NB4 (cell line): ENCODE results near the gene BBC3.
A peak's percentile ranks its signal among the peaks of the same experiment; 100 is the strongest.
"Not testable (repeated sequence)": the region's sequence is repeated elsewhere in the genome, so short reads cannot be mapped to it uniquely, and the experiment has no call there.

ENCODE experiments used
- DNase-seq: peaks from one replicate; pipeline ENCODE4 v3.0.0; 2010; ENCODE audit warnings: low read depth
- H3K4me3 ChIP-seq: one replicate; pipeline ENCODE4 v1.5.1; 2011; ENCODE audit warnings: mild to moderate bottlenecking, low read depth, low read length, moderate library complexity
- CTCF ChIP-seq: IDR thresholded peaks from one replicate; pipeline ENCODE4 v1.5.1; 2012; ENCODE audit warnings: low read depth, low read length
- MAX ChIP-seq: IDR thresholded peaks from 2 replicates; pipeline ENCODE4 v1.6.1; 2011; ENCODE audit warnings: low read depth, low read length
- MYC ChIP-seq: IDR thresholded peaks from 2 replicates; pipeline ENCODE4 v1.6.1; 2011; ENCODE audit warnings: low read depth, low read length
- POLR2A ChIP-seq: IDR thresholded peaks from 2 replicates; pipeline ENCODE4 v1.6.1; 2011; ENCODE audit warnings: mild to moderate bottlenecking; ENCODE audit not compliant: insufficient read length; ENCODE audit errors: extremely low read depth

BBC3 gene

GRCh38 chr19:47230921-47231214 lies at the start of gene BBC3:
BBC3 (minus strand) TSS chr19:47231199; CDS start chr19:47228431, 2,768 bp downstream.
- no peak for DNase-seq
- TF ChIP-seq MYC (no peak; the same call in 1 of the 2 replicates), CTCF (no peak), POLR2A (peak; percentile 78)
- peak within 1 kb of the TSS; percentile 63 for H3K4me3 ChIP-seq

DNA sequence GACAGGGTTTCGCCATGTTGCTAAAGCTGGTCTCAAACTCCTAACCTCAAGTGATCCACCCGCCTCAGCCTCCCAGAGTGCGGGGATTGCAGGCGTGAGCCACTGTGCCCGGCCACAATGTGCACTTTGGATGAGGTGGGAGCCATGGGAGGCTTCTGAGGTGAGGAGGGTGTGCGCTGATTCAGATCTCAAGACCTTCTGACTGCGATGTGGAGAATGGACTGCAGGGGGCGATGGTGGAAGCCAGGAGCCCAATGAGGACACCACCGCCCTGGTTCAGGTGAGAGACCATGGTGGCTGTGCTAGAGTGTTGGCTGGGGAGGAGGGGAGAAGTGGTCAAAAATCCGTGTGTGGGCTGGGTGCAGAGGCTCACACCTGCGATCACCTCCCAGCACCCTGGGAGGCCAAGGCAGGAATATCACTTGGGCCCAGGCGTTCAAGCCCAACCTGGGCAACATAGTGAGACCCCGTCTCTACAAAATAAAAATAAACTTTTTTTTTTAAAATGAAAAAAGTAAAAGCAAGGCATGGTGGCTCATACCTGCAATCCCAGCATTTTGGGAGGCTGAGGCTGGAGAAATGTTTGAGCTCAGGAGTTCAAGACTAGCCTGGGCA lies 49.3 kb upstream of the BBC3 start:
- TF ChIP-seq POLR2A (no peak), MAX (no peak), CTCF (peak; percentile 96)
- DNase-seq = peak; percentile 82
- H3K4me3 ChIP-seq = no peak overlapping the region

- not testable (repeated sequence) for DNase-seq, H3K4me3 ChIP-seq
Observed at GRCh38 chr19:47276513-47276912, 45.5 kb upstream of the BBC3 start.

- peak; percentile 47 for DNase-seq
- TF ChIP-seq MYC (no peak), MAX (no peak), POLR2A (no peak), CTCF (no peak)
- H3K4me3 ChIP-seq = peak overlapping the region; percentile 52
Observed at GRCh38 chr19:47275791-47276461, 44.9 kb upstream of the BBC3 start.

DNA sequence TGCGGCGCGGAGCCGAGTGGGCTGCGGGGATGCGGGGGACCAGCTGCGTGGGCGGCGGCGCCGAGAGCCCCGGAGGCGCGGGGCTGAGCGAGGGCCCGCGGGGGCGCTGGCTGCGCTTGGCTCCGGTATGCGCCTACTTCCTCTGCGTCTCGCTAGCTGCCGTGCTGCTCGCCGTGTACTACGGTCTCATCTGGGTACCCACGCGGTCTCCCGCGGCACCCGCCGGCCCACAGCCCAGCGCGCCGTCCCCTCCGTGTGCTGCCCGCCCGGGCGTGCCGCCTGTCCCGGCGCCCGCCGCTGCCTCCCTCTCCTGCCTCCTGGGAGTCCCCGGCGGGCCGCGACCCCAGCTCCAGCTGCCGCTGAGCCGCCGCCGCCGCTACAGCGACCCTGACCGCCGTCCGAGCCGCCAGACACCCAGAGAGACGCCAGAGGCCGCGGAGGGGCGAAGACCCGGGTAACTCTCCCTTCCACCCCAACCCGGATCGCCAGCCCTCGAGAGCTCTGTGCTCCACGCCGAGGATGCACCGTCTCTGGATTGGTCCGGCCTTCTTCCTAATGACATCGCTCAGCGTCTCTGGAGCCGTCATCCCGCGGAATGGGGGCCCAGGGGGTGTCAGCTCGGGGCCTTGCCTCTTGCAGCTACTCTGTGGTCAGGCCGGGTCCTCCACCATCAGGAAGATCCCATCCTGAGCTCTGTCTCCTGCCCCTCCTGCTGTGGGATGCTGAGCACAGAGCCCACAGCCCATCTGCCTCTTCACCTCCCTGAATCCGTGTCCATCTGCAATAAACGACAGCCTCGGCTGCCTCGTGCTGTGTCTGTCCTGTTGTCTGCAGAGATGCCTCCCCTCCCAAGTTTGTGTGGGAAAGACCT lies 44.1 kb upstream of the BBC3 start:
- no peak for TF ChIP-seq POLR2A
- no peak for TF ChIP-seq CTCF
- TF ChIP-seq MYC = peak; percentile 61; the same call in 1 of the 2 replicates
- TF ChIP-seq MAX = peak; percentile 68
- DNase-seq = no peak

DNA sequence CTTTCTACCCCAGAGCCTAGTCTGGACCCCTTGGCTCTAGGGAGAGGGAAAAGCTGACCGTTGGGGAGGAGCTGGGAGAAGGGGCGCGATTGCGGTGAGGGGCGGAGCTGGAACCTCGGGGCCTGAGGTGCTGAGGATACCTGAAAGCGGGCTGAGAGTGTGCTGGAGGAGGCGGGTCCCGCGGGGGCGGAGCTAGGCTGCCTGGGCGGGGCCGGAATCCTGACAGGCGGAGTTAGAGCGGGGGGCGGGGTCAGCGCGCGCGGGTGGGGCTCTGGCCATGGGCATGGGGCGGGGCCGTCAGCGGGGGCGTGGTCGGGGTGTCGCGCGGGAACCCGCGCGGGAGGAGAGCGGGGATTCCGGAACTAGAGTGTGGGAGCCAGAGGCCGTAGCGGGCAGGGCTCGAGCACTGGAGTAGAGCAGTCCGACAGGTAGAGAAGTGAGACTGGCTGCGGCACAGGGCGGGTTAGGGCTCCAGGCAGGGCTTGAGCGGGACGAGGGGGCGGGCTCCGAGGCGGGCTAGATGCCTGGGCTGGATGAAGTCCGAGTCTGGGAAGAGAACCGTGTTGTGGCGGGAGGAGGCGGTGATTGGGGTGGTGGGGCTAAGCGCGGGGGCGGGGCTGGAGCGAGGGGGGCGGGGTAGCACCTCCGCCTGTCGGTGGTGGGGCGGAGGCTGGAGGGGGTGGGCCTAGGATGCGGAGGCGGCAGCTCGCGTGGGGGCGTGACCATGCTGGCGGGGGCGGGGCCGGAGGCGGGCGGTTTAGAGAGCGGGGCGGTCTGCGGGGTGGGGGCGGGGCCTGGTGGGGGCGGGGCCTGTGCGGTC lies 43.3 kb upstream of the BBC3 start, which contains the start of gene INAFM1:
TSS of gene INAFM1 (plus strand) at position 815 of the 820 bp plus-strand sequence. CDS start 35 bp downstream, outside the sequence.
- TF ChIP-seq MAX (peak; percentile 54), POLR2A (peak; percentile 96), CTCF (no peak), MYC (peak; percentile 87)
- H3K4me3 ChIP-seq = peak within 1 kb of the TSS; percentile 79
- DNase-seq = peak; percentile 100

More for the DNA sequence above, 44.1 kb upstream of the BBC3 start:
- H3K4me3 ChIP-seq = peak overlapping the region; percentile 54
